Lower leg skin (tissue), 4 donors: Measurements from ENCODE around the gene ZNF341. TPM values are rescaled to one million over a fixed set of nuclear protein-coding genes. Genes with fewer than 3 reads are reported as not detected.

Source experiments
- DNase-seq, 2 donors: peaks; one replicate each; pipeline ENCODE4 v3.0.0-alpha.2; 2019; ENCODE audit warnings: low spot score in 2 of 2
- H3K4me3 ChIP-seq: fragments of 200-600 bp; sonication (generic); 2 replicates; pipeline ENCODE4 v1.5.1; 2017; ENCODE audit warnings: mild to moderate bottlenecking, low read depth; ENCODE audit not compliant: poor library complexity, severe bottlenecking
- CTCF ChIP-seq, 3 donors: fragments of 450-650 bp; IDR thresholded peaks; one replicate each; pipeline ENCODE4 v1.5.1; 2016; ENCODE audit warnings: antibody characterized with exemption in 3 of 3, mild to moderate bottlenecking in 3 of 3, moderate library complexity in 2 of 3
- POLR2A ChIP-seq, 2 donors: fragments of 450-650 bp; IDR thresholded peaks; one replicate each; pipeline ENCODE4 v1.6.1; 2016 to 2017; ENCODE audit warnings: antibody characterized with exemption in 2 of 2, mild to moderate bottlenecking in 1 of 2, moderate library complexity in 1 of 2
- WGBS, 2 donors: methylation state at CpG; one replicate each; pipeline ENCODE4 v1.1.5; 2018; 5-methylcytosine and 5-hydroxymethylcytosine counted together
- intact Hi-C: fragments of 100-400 bp; cut with DNase I; formaldehyde crosslinking; loops from one replicate; pipeline ENCODE4 v1.15.0; 2023; ENCODE audit warnings: low total_unique reads
- total RNA-seq, 4 donors: library from RNA; depleted of rRNA; stranded (reverse); fragments of >200 nt; gene quantifications; one replicate each; pipeline ENCODE4 v1.1.0, GENCODE V29; 2016

Gene ZNF341
- total RNA-seq, 4 donors from 2014 or later = 3.5 to 5.4 (median 4.2) TPM

GRCh38 chr20:33788351-33789049 is 56.7 kb downstream of the ZNF341 start:
- intact Hi-C loops = no loop called here
- H3K4me3 ChIP-seq = no peak overlapping the region
- no peak for DNase-seq
- WGBS, 2 donors = 91 to 96% methylated on average over 11 to 12 of the region's 12 CpGs
- TF ChIP-seq POLR2A (IDR thresholded peaks at IDR 0.05) (no peak), CTCF (IDR thresholded peaks at IDR 0.05) (no peak)

- intact Hi-C loops = no loop called here
- TF ChIP-seq CTCF (IDR thresholded peaks at IDR 0.05) (no peak), POLR2A (IDR thresholded peaks at IDR 0.05) (no peak)
- peak in 1 of 2 donors; percentile 23 for DNase-seq
- WGBS, 2 donors = 70 to 82% methylated on average over 11 of the region's 11 CpGs
- no peak overlapping the region for H3K4me3 ChIP-seq
These were observed 57.5 kb downstream of the ZNF341 start for GRCh38 chr20:33789109-33789857.

GRCh38 chr20:33789858-33790182 is 58.0 kb downstream of the ZNF341 start:
- DNase-seq = no peak
- TF ChIP-seq POLR2A (IDR thresholded peaks at IDR 0.05) (no peak), CTCF (IDR thresholded peaks at IDR 0.05) (no peak)
- 54 to 57% methylated on average over 5 of the region's 5 CpGs for WGBS, 2 donors
- no peak overlapping the region for H3K4me3 ChIP-seq
- intact Hi-C loops = no loop called here

GRCh38 chr20:33790566-33790965 is 58.8 kb downstream of the ZNF341 start:
- DNase-seq = no peak
- WGBS, 2 donors = 55 to 62% methylated on average over 11 of the region's 11 CpGs
- intact Hi-C loops = no loop called here
- no peak overlapping the region for H3K4me3 ChIP-seq
- no peak for TF ChIP-seq CTCF (IDR thresholded peaks at IDR 0.05)
- no peak for TF ChIP-seq POLR2A (IDR thresholded peaks at IDR 0.05)

- no peak for DNase-seq
- TF ChIP-seq CTCF (IDR thresholded peaks at IDR 0.05) (no peak), POLR2A (IDR thresholded peaks at IDR 0.05) (no peak)
- intact Hi-C loops = no loop called here
- H3K4me3 ChIP-seq = no peak overlapping the region
- 95% methylated on average over 18 to 31 of the region's 31 CpGs for WGBS, 2 donors
These were observed 59.2 kb downstream of the ZNF341 start for GRCh38 chr20:33791021-33791420.
